ENCODE measurements around the gene CAP1. TPM values are rescaled to one million over a fixed set of nuclear protein-coding genes. Genes with fewer than 3 reads are reported as not detected.

The CAP1 gene
- total RNA-seq, 1 donor from 2014 or later = 441 TPM

DNA sequence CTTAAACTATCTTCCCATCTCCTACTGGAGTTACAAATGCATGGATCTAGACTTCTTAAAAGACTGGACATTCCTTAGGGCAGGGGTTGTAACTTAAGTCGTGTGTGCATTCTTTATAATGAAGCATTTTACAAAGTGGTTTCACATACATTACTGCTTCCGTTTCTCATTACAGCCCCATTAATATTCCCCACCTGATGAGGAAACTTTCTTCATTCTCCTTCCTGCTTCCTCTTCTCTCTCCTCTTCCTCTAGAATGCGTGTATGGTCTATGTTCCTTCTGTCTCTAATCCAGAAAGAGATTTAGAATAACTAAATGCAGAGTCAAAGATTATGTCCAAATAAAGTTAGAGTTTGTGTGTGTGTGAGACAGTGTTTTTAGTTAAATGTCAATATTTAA lies 1.8 kb upstream of the CAP1 start:
- DNase-seq (ENCODE audit: low read depth) = no peak
- H3K4me3 ChIP-seq (ENCODE audit: low read depth, low read length) = no peak overlapping the region
- peaks cover 2% of the 10 kb centered on the region for H3K36me3 ChIP-seq (ENCODE audit: control insufficient read depth, insufficient read depth, low read length)
- TF ChIP-seq, protein P1, sequence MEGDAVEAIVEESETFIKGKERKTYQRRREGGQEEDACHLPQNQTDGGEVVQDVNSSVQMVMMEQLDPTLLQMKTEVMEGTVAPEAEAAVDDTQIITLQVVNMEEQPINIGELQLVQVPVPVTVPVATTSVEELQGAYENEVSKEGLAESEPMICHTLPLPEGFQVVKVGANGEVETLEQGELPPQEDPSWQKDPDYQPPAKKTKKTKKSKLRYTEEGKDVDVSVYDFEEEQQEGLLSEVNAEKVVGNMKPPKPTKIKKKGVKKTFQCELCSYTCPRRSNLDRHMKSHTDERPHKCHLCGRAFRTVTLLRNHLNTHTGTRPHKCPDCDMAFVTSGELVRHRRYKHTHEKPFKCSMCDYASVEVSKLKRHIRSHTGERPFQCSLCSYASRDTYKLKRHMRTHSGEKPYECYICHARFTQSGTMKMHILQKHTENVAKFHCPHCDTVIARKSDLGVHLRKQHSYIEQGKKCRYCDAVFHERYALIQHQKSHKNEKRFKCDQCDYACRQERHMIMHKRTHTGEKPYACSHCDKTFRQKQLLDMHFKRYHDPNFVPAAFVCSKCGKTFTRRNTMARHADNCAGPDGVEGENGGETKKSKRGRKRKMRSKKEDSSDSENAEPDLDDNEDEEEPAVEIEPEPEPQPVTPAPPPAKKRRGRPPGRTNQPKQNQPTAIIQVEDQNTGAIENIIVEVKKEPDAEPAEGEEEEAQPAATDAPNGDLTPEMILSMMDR (IDR thresholded peaks at IDR 0.05; ENCODE audit: insufficient read depth, low read length, poor library complexity, severe bottlenecking) = no peak
- H3K27me3 ChIP-seq (ENCODE audit: control insufficient read depth, insufficient read depth, low read length) = no peaks in the 10 kb centered on the region

DNA sequence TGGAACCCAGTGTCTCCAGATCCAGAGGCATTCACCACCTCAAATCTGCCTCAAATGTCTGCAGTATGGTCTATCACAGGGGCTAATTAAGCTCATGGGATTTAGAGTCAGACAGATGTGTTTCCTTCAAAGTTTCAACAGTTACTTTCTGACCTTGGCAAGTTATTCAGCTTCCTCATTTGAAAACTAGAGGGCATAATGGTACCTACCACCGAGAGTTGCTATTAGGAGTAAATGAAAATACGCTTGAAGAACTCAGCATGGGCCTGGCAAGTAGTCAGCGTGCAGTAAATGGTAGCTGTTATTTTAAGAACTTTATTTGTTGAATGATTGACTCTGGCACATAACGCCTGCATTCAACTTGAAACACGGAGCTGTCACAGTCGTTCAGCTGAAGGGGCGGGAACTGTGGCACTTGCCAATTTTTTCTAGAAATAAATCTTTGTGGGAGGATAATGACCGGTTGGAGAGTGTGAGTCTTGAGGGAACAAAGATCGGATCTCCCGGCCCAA lies 1.2 kb upstream of the CAP1 start:
- Histone ChIP-seq H3K27me3 (ENCODE audit: control insufficient read depth, insufficient read depth, low read length) (no peaks in the 10 kb centered on the region), H3K36me3 (ENCODE audit: control insufficient read depth, insufficient read depth, low read length) (peaks cover 2% of the 10 kb centered on the region), H3K4me3 (ENCODE audit: low read depth, low read length) (peak overlapping the region; percentile 81)
- no peak for DNase-seq (ENCODE audit: low read depth)
- TF ChIP-seq, protein P1 (IDR thresholded peaks at IDR 0.05; ENCODE audit: insufficient read depth, low read length, poor library complexity, severe bottlenecking) = peak; percentile 21

DNA sequence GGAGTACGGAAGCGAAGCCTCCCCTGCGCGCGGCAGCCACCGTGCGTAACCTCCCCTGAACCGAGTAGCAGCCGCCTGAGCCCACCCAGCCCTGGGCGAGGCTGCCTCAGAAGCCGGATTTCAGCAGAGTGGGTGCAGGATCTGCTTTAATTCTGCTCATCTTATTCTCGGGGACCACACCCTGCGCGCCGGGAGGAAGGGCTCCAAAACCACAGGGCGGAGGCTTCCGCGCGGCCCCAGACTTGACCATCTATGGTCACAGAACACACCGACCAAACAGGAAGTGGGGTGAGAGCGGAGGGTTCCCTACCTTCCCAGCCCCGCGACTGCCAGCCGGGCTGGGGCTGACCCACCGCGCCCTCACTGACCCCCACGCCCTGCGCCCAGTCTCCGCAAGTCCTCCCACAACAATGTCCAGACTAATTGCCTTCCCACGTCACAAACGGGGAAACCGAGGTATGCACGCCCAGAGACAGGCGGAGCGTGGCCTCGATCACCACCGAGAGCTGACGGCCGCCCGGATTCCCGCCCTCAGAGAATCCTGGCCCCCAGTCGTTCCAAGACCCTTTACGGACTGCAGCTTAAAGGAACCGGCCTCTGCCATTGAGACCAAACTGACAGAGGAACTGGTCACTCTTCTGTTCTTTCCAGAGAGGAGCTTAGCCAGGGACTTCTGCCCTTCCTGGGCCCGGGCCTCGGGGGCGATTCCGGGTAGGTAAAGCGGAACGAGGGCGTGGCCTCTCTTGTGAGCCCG lies 595 bp upstream of the CAP1 start:
- peaks cover 2% of the 10 kb centered on the region for H3K36me3 ChIP-seq (ENCODE audit: control insufficient read depth, insufficient read depth, low read length)
- TF ChIP-seq, protein P1 (IDR thresholded peaks at IDR 0.05; ENCODE audit: insufficient read depth, low read length, poor library complexity, severe bottlenecking) = no peak
- peak; percentile 70 for DNase-seq (ENCODE audit: low read depth)
- no peaks in the 10 kb centered on the region for H3K27me3 ChIP-seq (ENCODE audit: control insufficient read depth, insufficient read depth, low read length)
- peak overlapping the region; percentile 81 for H3K4me3 ChIP-seq (ENCODE audit: low read depth, low read length)

DNA sequence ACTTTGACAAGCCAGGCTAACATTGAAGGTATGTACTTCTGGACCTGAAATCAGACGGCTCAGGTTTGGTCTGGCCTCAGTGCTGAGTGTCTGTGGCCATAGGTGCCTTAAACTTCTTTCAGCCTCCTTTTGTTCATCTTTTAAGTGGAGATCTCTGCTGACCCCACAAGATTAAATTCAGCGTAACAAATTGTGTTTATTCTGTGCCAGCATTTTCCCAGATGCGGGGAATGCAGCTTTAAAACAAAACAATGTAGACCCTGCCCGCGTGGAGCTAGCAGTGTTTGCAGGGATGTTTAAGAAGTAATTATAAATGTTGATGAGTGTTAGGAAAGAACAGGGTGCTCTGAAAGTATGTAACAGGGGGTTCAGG lies 923 bp downstream of the CAP1 start:
- Histone ChIP-seq H3K27me3 (ENCODE audit: control insufficient read depth, insufficient read depth, low read length) (no peaks in the 10 kb centered on the region), H3K4me3 (ENCODE audit: low read depth, low read length) (peak overlapping the region; percentile 87), H3K36me3 (ENCODE audit: control insufficient read depth, insufficient read depth, low read length) (peaks cover 2% of the 10 kb centered on the region)
- DNase-seq (ENCODE audit: low read depth) = no peak
- TF ChIP-seq, protein P1 (IDR thresholded peaks at IDR 0.05; ENCODE audit: insufficient read depth, low read length, poor library complexity, severe bottlenecking) = no peak

DNA sequence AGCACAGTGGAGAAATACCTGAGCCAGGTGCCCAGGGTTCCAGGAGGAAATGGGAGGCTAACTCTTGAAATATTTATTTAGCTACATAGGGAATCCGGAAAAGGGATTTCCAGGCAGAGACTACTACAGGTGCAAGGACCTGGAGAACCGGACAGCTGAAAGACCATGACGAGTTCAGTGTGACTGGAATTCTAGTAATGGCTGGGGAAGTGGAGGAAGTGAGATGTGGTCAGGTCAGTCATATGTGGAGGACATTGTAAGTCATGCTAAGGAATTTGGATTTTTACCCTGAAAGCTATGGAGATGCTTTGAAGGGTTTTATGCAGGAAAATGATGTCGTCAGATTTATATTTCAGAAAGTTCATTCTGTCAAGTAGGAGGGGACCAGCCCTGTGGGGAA lies 1.8 kb downstream of the CAP1 start:
- peak overlapping the region; percentile 87 for H3K4me3 ChIP-seq (ENCODE audit: low read depth, low read length)
- H3K36me3 ChIP-seq (ENCODE audit: control insufficient read depth, insufficient read depth, low read length) = peaks cover 2% of the 10 kb centered on the region
- H3K27me3 ChIP-seq (ENCODE audit: control insufficient read depth, insufficient read depth, low read length) = no peaks in the 10 kb centered on the region
- DNase-seq (ENCODE audit: low read depth) = peak; percentile 19
- TF ChIP-seq, protein P1 (IDR thresholded peaks at IDR 0.05; ENCODE audit: insufficient read depth, low read length, poor library complexity, severe bottlenecking) = no peak

DNA sequence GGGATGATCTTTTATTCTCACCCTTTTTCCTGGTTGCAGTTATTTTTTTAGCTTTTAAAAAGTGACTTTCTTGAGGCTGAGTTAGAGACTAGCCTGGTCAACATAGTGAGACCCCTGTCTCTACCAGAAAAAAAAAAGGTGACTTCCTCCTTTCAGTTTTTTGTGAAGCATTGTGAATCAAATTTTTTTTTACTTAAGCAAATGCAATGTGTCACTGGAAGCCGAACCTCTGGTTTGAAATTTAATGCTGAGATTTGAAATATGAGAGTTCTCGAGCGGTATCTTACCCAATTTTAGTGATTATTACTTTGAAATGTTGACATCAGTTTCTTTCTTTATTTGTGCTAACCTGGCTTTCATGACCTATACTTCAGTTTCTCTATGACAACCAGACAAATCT lies 3.6 kb downstream of the CAP1 start:
- peaks cover 2% of the 10 kb centered on the region for H3K36me3 ChIP-seq (ENCODE audit: control insufficient read depth, insufficient read depth, low read length)
- H3K4me3 ChIP-seq (ENCODE audit: low read depth, low read length) = no peak overlapping the region
- TF ChIP-seq, protein P1 (IDR thresholded peaks at IDR 0.05; ENCODE audit: insufficient read depth, low read length, poor library complexity, severe bottlenecking) = no peak
- no peaks in the 10 kb centered on the region for H3K27me3 ChIP-seq (ENCODE audit: control insufficient read depth, insufficient read depth, low read length)
- DNase-seq (ENCODE audit: low read depth) = no peak
